Spleen (tissue), 7 donors: ENCODE measurements around the gene CHST15.

Experiments used
- POLR2A ChIP-seq, 3 donors: fragments of 450-650 bp; IDR thresholded peaks; one replicate each; pipeline ENCODE4 v1.5.1; 2017; ENCODE audit warnings: antibody characterized with exemption in 3 of 3, mild to moderate bottlenecking in 1 of 3
- TF ChIP-seq, protein P1 (sequence below), 11 experiments: fragments of 200-600 bp in 7 of 11; fragments of 450-650 bp in 4 of 11; sonication (generic) in 4 of 11; IDR thresholded peaks in 8 of 11; conservative IDR thresholded peaks in 3 of 11; 1 replicate in 7 of 11; 2 replicates in 4 of 11; pipeline versions ENCODE4 v1.4.0 to v1.8.0; 2016 to 2021; ENCODE audit warnings: antibody characterized with exemption in 11 of 11, inconsistent platforms in 4 of 11, mild to moderate bottlenecking in 1 of 11
- donor health status: DM: no; HTN: no; CAD: no; lungs with moderate emphysema.
- donor health status: DM: no; HTN: no; CAD: no.
- donor health status: DM: no; HTN: no; CAD: no.

DNA sequence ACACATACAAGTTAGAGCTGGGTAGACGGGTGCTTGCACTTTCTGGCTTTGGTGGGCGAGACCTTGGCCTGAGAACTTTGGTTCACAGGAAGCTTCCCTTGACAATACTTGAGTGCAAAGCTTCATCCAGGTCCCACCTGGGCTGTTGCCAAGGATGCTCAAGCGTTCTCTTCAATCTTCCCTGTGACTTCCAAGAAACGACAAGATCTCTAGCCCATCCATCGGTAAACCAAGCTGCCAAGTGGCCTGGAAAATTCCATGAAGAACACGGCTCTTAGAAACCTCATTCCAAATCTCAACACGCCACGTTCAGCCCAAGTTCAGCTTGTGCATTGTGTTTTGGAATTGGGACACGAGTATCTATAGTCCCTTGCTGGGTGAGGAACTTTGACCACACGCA is 84.7 kb downstream of the CHST15 start:
- no peak for TF ChIP-seq POLR2A (IDR thresholded peaks at IDR 0.05)
- TF ChIP-seq, protein P1, sequence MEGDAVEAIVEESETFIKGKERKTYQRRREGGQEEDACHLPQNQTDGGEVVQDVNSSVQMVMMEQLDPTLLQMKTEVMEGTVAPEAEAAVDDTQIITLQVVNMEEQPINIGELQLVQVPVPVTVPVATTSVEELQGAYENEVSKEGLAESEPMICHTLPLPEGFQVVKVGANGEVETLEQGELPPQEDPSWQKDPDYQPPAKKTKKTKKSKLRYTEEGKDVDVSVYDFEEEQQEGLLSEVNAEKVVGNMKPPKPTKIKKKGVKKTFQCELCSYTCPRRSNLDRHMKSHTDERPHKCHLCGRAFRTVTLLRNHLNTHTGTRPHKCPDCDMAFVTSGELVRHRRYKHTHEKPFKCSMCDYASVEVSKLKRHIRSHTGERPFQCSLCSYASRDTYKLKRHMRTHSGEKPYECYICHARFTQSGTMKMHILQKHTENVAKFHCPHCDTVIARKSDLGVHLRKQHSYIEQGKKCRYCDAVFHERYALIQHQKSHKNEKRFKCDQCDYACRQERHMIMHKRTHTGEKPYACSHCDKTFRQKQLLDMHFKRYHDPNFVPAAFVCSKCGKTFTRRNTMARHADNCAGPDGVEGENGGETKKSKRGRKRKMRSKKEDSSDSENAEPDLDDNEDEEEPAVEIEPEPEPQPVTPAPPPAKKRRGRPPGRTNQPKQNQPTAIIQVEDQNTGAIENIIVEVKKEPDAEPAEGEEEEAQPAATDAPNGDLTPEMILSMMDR (IDR thresholded peaks at IDR 0.05 in 8 of 11, conservative IDR thresholded peaks at IDR 0.05 in 3 of 11) = no peak
